22Rv1 (cell line): ENCODE data around the gene PCNX1.

ENCODE experiments used
- ZFX ChIP-seq: fragments of 450-650 bp; IDR thresholded peaks from 2 replicates; pipeline ENCODE4 v1.6.1; 2017; ENCODE audit warnings: antibody characterized with exemption, borderline replicate concordance
- TF ChIP-seq, protein P1 (sequence below): fragments of 450-650 bp; IDR thresholded peaks from 2 replicates; pipeline ENCODE4 v1.5.1; 2017; ENCODE audit warnings: mild to moderate bottlenecking

DNA sequence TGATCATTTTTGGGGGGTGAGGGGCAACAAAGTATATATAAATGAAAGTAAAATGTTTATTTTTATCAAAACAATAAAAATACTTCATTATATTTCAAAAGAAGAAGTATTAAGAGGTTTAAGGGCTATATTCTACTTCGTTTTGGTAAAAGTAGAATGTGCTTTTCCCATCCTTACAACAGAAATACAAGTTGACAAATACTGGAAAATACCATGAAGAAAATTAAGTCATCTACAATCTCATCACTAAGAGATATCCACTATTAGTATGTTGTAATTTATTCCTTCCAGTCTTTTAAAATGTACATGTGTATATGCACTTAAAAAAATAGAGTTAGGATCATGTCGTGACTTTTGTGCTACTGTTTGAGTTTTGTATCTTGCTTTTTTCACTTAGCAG lies 92.8 kb downstream of the PCNX1 start:
- TF ChIP-seq, protein P1, sequence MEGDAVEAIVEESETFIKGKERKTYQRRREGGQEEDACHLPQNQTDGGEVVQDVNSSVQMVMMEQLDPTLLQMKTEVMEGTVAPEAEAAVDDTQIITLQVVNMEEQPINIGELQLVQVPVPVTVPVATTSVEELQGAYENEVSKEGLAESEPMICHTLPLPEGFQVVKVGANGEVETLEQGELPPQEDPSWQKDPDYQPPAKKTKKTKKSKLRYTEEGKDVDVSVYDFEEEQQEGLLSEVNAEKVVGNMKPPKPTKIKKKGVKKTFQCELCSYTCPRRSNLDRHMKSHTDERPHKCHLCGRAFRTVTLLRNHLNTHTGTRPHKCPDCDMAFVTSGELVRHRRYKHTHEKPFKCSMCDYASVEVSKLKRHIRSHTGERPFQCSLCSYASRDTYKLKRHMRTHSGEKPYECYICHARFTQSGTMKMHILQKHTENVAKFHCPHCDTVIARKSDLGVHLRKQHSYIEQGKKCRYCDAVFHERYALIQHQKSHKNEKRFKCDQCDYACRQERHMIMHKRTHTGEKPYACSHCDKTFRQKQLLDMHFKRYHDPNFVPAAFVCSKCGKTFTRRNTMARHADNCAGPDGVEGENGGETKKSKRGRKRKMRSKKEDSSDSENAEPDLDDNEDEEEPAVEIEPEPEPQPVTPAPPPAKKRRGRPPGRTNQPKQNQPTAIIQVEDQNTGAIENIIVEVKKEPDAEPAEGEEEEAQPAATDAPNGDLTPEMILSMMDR = no peak
- no peak for TF ChIP-seq ZFX
